Keratinocyte (primary cell): ENCODE measurements around the gene PTK7. TPM values are rescaled to one million over a fixed set of nuclear protein-coding genes. Genes with fewer than 3 reads are reported as not detected.

Source experiments
- DNase-seq: peaks from one replicate; pipeline ENCODE4 v3.0.0-alpha.2; 2011; ENCODE audit warnings: low read depth, missing footprints, low spot score
- FAIRE-seq: peaks from 2 replicates; lab custom pipeline; 2011; peaks lifted over from hg19 to GRCh38; lab: Jason Lieb, UNC
- H2AFZ ChIP-seq: 2 replicates; pipeline ENCODE4 v1.6.0; 2012; ENCODE audit warnings: low read length, control low read depth, inconsistent platforms; ENCODE audit not compliant: control insufficient read depth
- H3K27ac ChIP-seq: 2 replicates; pipeline ENCODE4 v1.5.1; 2011; ENCODE audit warnings: low read length; ENCODE audit not compliant: control insufficient read depth, insufficient read depth
- H3K27me3 ChIP-seq: 3 replicates; pipeline ENCODE4 v1.6.0; 2011; ENCODE audit warnings: low read length; ENCODE audit not compliant: control insufficient read depth, insufficient read depth; ENCODE audit errors: extremely low read depth
- H3K36me3 ChIP-seq, 2 experiments: 2 replicates in 1 of 2; 3 replicates in 1 of 2; pipeline ENCODE4 v1.5.1; 2011; ENCODE audit warnings: low read length in 2 of 2, mild to moderate bottlenecking in 1 of 2; ENCODE audit not compliant: control insufficient read depth in 2 of 2, insufficient read depth in 2 of 2; ENCODE audit errors: extremely low read depth in 1 of 2
- H3K4me1 ChIP-seq: 3 replicates; pipeline ENCODE4 v1.5.1; 2011; ENCODE audit warnings: low read length; ENCODE audit not compliant: control insufficient read depth, insufficient read depth; ENCODE audit errors: extremely low read depth
- H3K4me2 ChIP-seq: 3 replicates; pipeline ENCODE4 v1.6.0; 2011; ENCODE audit warnings: low read depth, low read length; ENCODE audit not compliant: control insufficient read depth, insufficient read depth; ENCODE audit errors: extremely low read depth
- H3K4me3 ChIP-seq, 3 experiments: fragments of 200-600 bp in 1 of 3; sonication (generic) in 1 of 3; 2 replicates in 2 of 3; 3 replicates in 1 of 3; pipeline ENCODE4 v1.5.1; 2011 to 2016; ENCODE audit warnings: low read length in 3 of 3, mild to moderate bottlenecking in 3 of 3, control low read depth in 2 of 3, inconsistent platforms in 1 of 3, low read depth in 1 of 3, mixed read lengths in 1 of 3, mixed run types in 1 of 3, moderate library complexity in 1 of 3; ENCODE audit not compliant: control insufficient read depth in 2 of 3, insufficient read depth in 2 of 3; ENCODE audit errors: extremely low read depth in 1 of 3
- H3K79me2 ChIP-seq: 2 replicates; pipeline ENCODE4 v1.6.0; 2012; ENCODE audit warnings: low read length; ENCODE audit not compliant: control insufficient read depth, insufficient read depth
- H3K9ac ChIP-seq: 3 replicates; pipeline ENCODE4 v1.6.0; 2011; ENCODE audit warnings: low read length; ENCODE audit not compliant: control insufficient read depth, insufficient read depth; ENCODE audit errors: extremely low read depth
- H3K9me1 ChIP-seq: 3 replicates; pipeline ENCODE4 v1.6.0; 2011; ENCODE audit warnings: low read length; ENCODE audit not compliant: control insufficient read depth, insufficient read depth; ENCODE audit errors: extremely low read depth
- H3K9me3 ChIP-seq: 2 replicates; pipeline ENCODE4 v1.5.1; 2012; ENCODE audit warnings: low read depth, low read length; ENCODE audit not compliant: control insufficient read depth
- H4K20me1 ChIP-seq: 3 replicates; pipeline ENCODE4 v1.6.0; 2011; ENCODE audit warnings: low read length; ENCODE audit not compliant: control insufficient read depth, insufficient read depth; ENCODE audit errors: extremely low read depth
- CTCF ChIP-seq, 3 experiments: IDR thresholded peaks in 1 of 3; conservative IDR thresholded peaks in 1 of 3; optimal IDR thresholded peaks in 1 of 3; 2 replicates in 2 of 3; 3 replicates in 1 of 3; pipeline versions ENCODE3 to v1.5.1; 2011; ENCODE audit warnings: low read length in 3 of 3, mild to moderate bottlenecking in 3 of 3, moderate library complexity in 2 of 3, control low read depth in 1 of 3, inconsistent platforms in 1 of 3; ENCODE audit not compliant: insufficient read depth in 2 of 3; ENCODE audit errors: extremely low read depth in 1 of 3
- EZH2 ChIP-seq: IDR thresholded peaks from one replicate; pipeline ENCODE4 v1.6.1; 2012; ENCODE audit warnings: inconsistent platforms, mild to moderate bottlenecking, low read length, moderate library complexity
- dilution Hi-C: fragments of 300-500 bp; cut with MboI; formaldehyde crosslinking; loops from one replicate; pipeline ENCODE4 v1.7.0; 2020; ENCODE audit warnings: low sequenced_read_pairs; ENCODE audit not compliant: extremely low pct_ligation_motif_present
- polyA plus RNA-seq, 5 experiments: library from polyadenylated mRNA; depleted of rRNA in 3 of 5; stranded (reverse) in 3 of 5; stranded (forward) in 1 of 5; unstranded in 1 of 5; fragments of >200 nt; gene quantifications; 1 replicate in 1 of 5; 2 replicates in 3 of 5; 3 replicates in 1 of 5; pipeline versions ENCODE4 v1.2.1 to v1.2.3, GENCODE V29; 2011 to 2012; ENCODE audit warnings: missing spikeins in 2 of 5, low read depth in 1 of 5, low replicate concordance in 1 of 5

PTK7 gene
- polyA plus RNA-seq, 1 donor (not counting 4 experiments of a cell fraction or from before 2014, with no cell fraction given), result 58.8 TPM

GRCh38 chr6:43035495-43036194 is 40.5 kb upstream of the PTK7 start:
- Histone ChIP-seq H3K9me1 (no peaks in the 10 kb centered on the region), H3K4me1 (no peaks in the 10 kb centered on the region), H3K27me3 (no peaks in the 10 kb centered on the region), H3K79me2 (no peaks in the 10 kb centered on the region), H3K4me2 (no peak overlapping the region), H3K36me3 (peaks cover 29 to 30% of the 10 kb centered on the region in 2 experiments), H3K27ac (no peak overlapping the region), H3K9me3 (no peaks in the 10 kb centered on the region), H3K4me3 (no peak overlapping the region), H2AFZ (no peak overlapping the region), H4K20me1 (peaks cover 2% of the 10 kb centered on the region), H3K9ac (no peak overlapping the region)
- dilution Hi-C loops, result no loop called here
- TF ChIP-seq CTCF (optimal IDR thresholded peaks at IDR 0.05 in 1 of 3, IDR thresholded peaks at IDR 0.05 in 1 of 3, conservative IDR thresholded peaks at IDR 0.05 in 1 of 3; ENCODE audit: extremely low read depth in 1 of 3, insufficient read depth in 2 of 3, low read length in 3 of 3), result no peak
- TF ChIP-seq EZH2, result no peak
- DNase-seq, result no peak
- FAIRE-seq, result no peak

GRCh38 chr6:43036712-43037111 is 39.4 kb upstream of the PTK7 start:
- H3K79me2 ChIP-seq, result no peaks in the 10 kb centered on the region
- no peak overlapping the region for H3K4me3 ChIP-seq
- peaks cover 30 to 32% of the 10 kb centered on the region in 2 experiments for H3K36me3 ChIP-seq
- H3K4me2 ChIP-seq, result no peak overlapping the region
- no peak overlapping the region for H2AFZ ChIP-seq
- no peak for TF ChIP-seq EZH2
- no peak for TF ChIP-seq CTCF (optimal IDR thresholded peaks at IDR 0.05 in 1 of 3, IDR thresholded peaks at IDR 0.05 in 1 of 3, conservative IDR thresholded peaks at IDR 0.05 in 1 of 3; ENCODE audit: extremely low read depth in 1 of 3, insufficient read depth in 2 of 3, low read length in 3 of 3)
- no peak for DNase-seq
- H4K20me1 ChIP-seq, result peaks cover 2% of the 10 kb centered on the region
- H3K27me3 ChIP-seq, result no peaks in the 10 kb centered on the region
- no peak overlapping the region for H3K9ac ChIP-seq
- no peaks in the 10 kb centered on the region for H3K9me1 ChIP-seq
- no peaks in the 10 kb centered on the region for H3K9me3 ChIP-seq
- H3K27ac ChIP-seq, result no peak overlapping the region
- dilution Hi-C loops, result no loop called here
- H3K4me1 ChIP-seq, result no peaks in the 10 kb centered on the region
- FAIRE-seq, result no peak
